Measurements from ENCODE around the gene MLLT3.
"Not testable (repeated sequence)": the region's sequence is repeated elsewhere in the genome, so short reads cannot be mapped to it uniquely, and the experiment has no call there.

MLLT3 gene

GRCh38 chr9:20658677-20659473, 36.6 kb upstream of the MLLT3 start:
- no peak for DNase-seq (ENCODE audit: low spot score)
- no peak for TF ChIP-seq CTCF (IDR thresholded peaks at IDR 0.05; ENCODE audit: extremely low read depth, missing control alignments)

- not testable (repeated sequence) for DNase-seq (ENCODE audit: low spot score)
Measured at GRCh38 chr9:20658246-20658667, 36.0 kb upstream of the MLLT3 start.

- DNase-seq (ENCODE audit: low spot score) = no peak
- no peak for TF ChIP-seq CTCF (IDR thresholded peaks at IDR 0.05; ENCODE audit: extremely low read depth, missing control alignments)
Measured at GRCh38 chr9:20651939-20652338, 29.6 kb upstream of the MLLT3 start.

GRCh38 chr9:20650750-20651299, 28.5 kb upstream of the MLLT3 start:
- no peak for TF ChIP-seq CTCF (IDR thresholded peaks at IDR 0.05; ENCODE audit: extremely low read depth, missing control alignments)
- no peak for DNase-seq (ENCODE audit: low spot score)

GRCh38 chr9:20650313-20650712, 28.0 kb upstream of the MLLT3 start:
- TF ChIP-seq CTCF (IDR thresholded peaks at IDR 0.05; ENCODE audit: extremely low read depth, missing control alignments) = no peak
- no peak for DNase-seq (ENCODE audit: low spot score)

GRCh38 chr9:20649381-20649780, 27.1 kb upstream of the MLLT3 start:
- DNase-seq (ENCODE audit: low spot score) = no peak
- TF ChIP-seq CTCF (IDR thresholded peaks at IDR 0.05; ENCODE audit: extremely low read depth, missing control alignments) = no peak

- TF ChIP-seq CTCF (IDR thresholded peaks at IDR 0.05; ENCODE audit: extremely low read depth, missing control alignments) = no peak
Measured at GRCh38 chr9:20646656-20647055, 24.4 kb upstream of the MLLT3 start.

GRCh38 chr9:20643660-20644059, 21.4 kb upstream of the MLLT3 start:
- no peak for DNase-seq (ENCODE audit: low spot score)
- no peak for TF ChIP-seq CTCF (IDR thresholded peaks at IDR 0.05; ENCODE audit: extremely low read depth, missing control alignments)

More at GRCh38 chr9:20646656-20647055, 24.4 kb upstream of the MLLT3 start:
- no peak for DNase-seq (ENCODE audit: low spot score)

Data from GM20000 (cell line).